GM21360 (cell line): ENCODE results near the gene FBXL14.
"Not testable (repeated sequence)": the region's sequence is repeated elsewhere in the genome, so short reads cannot be mapped to it uniquely, and the experiment has no call there.

Source experiments
- ATAC-seq: cut with Tn5 transposase; IDR thresholded peaks from one replicate; pipeline ENCODE4 v1.9.1; 2021; ENCODE audit warnings: mild to moderate bottlenecking, moderate library complexity; ENCODE audit not compliant: unreplicated experiment

FBXL14 gene

GRCh38 chr12:1620092-1620491, 25.7 kb upstream of the FBXL14 start:
- no peak for ATAC-seq

GRCh38 chr12:1619587-1619986, 25.2 kb upstream of the FBXL14 start:
- peak; percentile 51 for ATAC-seq

- ATAC-seq: no peak
Observed at GRCh38 chr12:1619159-1619558, 24.8 kb upstream of the FBXL14 start.

GRCh38 chr12:1618489-1618888, 24.1 kb upstream of the FBXL14 start:
- ATAC-seq: no peak

GRCh38 chr12:1616233-1617066, 22.1 kb upstream of the FBXL14 start:
- no peak for ATAC-seq

GRCh38 chr12:1614360-1614759, 20.0 kb upstream of the FBXL14 start:
- no peak for ATAC-seq

GRCh38 chr12:1613860-1614259, 19.5 kb upstream of the FBXL14 start:
- no peak for ATAC-seq

GRCh38 chr12:1611803-1612572, 17.6 kb upstream of the FBXL14 start:
- no peak for ATAC-seq

GRCh38 chr12:1610072-1610643, 15.8 kb upstream of the FBXL14 start:
- ATAC-seq: no peak

GRCh38 chr12:1608713-1609119, 14.3 kb upstream of the FBXL14 start:
- ATAC-seq: no peak

GRCh38 chr12:1607940-1608712, 13.7 kb upstream of the FBXL14 start:
- no peak for ATAC-seq

- ATAC-seq: peak; percentile 60
Observed at GRCh38 chr12:1606021-1606622, 11.7 kb upstream of the FBXL14 start.

- ATAC-seq: peak; percentile 40
Observed at GRCh38 chr12:1605129-1606020, 11.0 kb upstream of the FBXL14 start.

GRCh38 chr12:1604464-1604863, 10.1 kb upstream of the FBXL14 start:
- ATAC-seq: no peak

GRCh38 chr12:1603269-1603993, 9.1 kb upstream of the FBXL14 start:
- ATAC-seq: no peak

GRCh38 chr12:1602706-1603105, 8.3 kb upstream of the FBXL14 start:
- ATAC-seq: not testable (repeated sequence)

- no peak for ATAC-seq
Observed at GRCh38 chr12:1598757-1599156, 4.4 kb upstream of the FBXL14 start.

GRCh38 chr12:1595690-1596347, 1.4 kb upstream of the FBXL14 start:
- no peak for ATAC-seq
